Lower leg skin (tissue), 4 donors: ENCODE results near the gene CHPF. TPM values are rescaled to one million over a fixed set of nuclear protein-coding genes. Genes with fewer than 3 reads are reported as not detected.
A peak's percentile ranks its signal among the peaks of the same experiment; 100 is the strongest.

Experiments used
- DNase-seq, 2 donors: peaks; one replicate each; pipeline ENCODE4 v3.0.0-alpha.2; 2019; ENCODE audit warnings: low spot score in 2 of 2
- H3K4me3 ChIP-seq: fragments of 200-600 bp; sonication (generic); 2 replicates; pipeline ENCODE4 v1.5.1; 2017; ENCODE audit warnings: mild to moderate bottlenecking, low read depth; ENCODE audit not compliant: poor library complexity, severe bottlenecking
- CTCF ChIP-seq, 3 donors: fragments of 450-650 bp; IDR thresholded peaks; one replicate each; pipeline ENCODE4 v1.5.1; 2016; ENCODE audit warnings: antibody characterized with exemption in 3 of 3, mild to moderate bottlenecking in 3 of 3, moderate library complexity in 2 of 3
- POLR2A ChIP-seq, 2 donors: fragments of 450-650 bp; IDR thresholded peaks; one replicate each; pipeline ENCODE4 v1.6.1; 2016 to 2017; ENCODE audit warnings: antibody characterized with exemption in 2 of 2, mild to moderate bottlenecking in 1 of 2, moderate library complexity in 1 of 2
- WGBS, 2 donors: methylation state at CpG; one replicate each; pipeline ENCODE4 v1.1.5; 2018; 5-methylcytosine and 5-hydroxymethylcytosine counted together
- intact Hi-C: fragments of 100-400 bp; cut with DNase I; formaldehyde crosslinking; loops from one replicate; pipeline ENCODE4 v1.15.0; 2023; ENCODE audit warnings: low total_unique reads
- total RNA-seq, 4 donors: library from RNA; depleted of rRNA; stranded (reverse); fragments of >200 nt; gene quantifications; one replicate each; pipeline ENCODE4 v1.1.0, GENCODE V29; 2016

CHPF gene
- total RNA-seq, 4 donors from 2014 or later = 37.8 to 73.1 (median 58.4) TPM

GRCh38 chr2:219573166-219573565 lies 29.6 kb upstream of the CHPF start:
- intact Hi-C loops = no loop called here
- no peak for TF ChIP-seq POLR2A (IDR thresholded peaks at IDR 0.05)
- TF ChIP-seq CTCF (IDR thresholded peaks at IDR 0.05) = no peak
- H3K4me3 ChIP-seq = no peak overlapping the region
- WGBS, 2 donors = 72 to 74% methylated on average over 5 of the region's 5 CpGs
- no peak for DNase-seq

GRCh38 chr2:219572237-219573001 lies 28.8 kb upstream of the CHPF start, which contains the start of gene INHA:
TSS of gene INHA (plus strand) at chr2:219572310. CDS start at chr2:219572375, 65 bp downstream.
- intact Hi-C loops = no loop called here
- WGBS, 2 donors = 73 to 76% methylated on average over 11 to 13 of the region's 13 CpGs
- TF ChIP-seq CTCF (IDR thresholded peaks at IDR 0.05) (no peak), POLR2A (IDR thresholded peaks at IDR 0.05) (no peak)

GRCh38 chr2:219571311-219572236 lies 28.0 kb upstream of the CHPF start, which contains the start of gene OBSL1:
TSS of gene OBSL1 (minus strand) at chr2:219571539. CDS start at chr2:219571232, 307 bp downstream.
- 10 to 20% methylated on average over 17 to 28 of the region's 42 CpGs for whole genome bisulfite sequencing, 2 donors
- intact Hi-C loops = no loop called here
- TF ChIP-seq CTCF (IDR thresholded peaks at IDR 0.05) = peak in 1 of 3 donors; percentile 96
- TF ChIP-seq POLR2A (IDR thresholded peaks at IDR 0.05) = no peak
- peak within 1 kb of the TSS; percentile 59 for H3K4me3 ChIP-seq
- DNase-seq = peak in 1 of 2 donors; percentile 91

More at GRCh38 chr2:219572237-219573001, 28.8 kb upstream of the CHPF start, which contains the start of gene INHA:
- peak within 1 kb of the TSS; percentile 59 for H3K4me3 ChIP-seq
- no peak for DNase-seq

- intact Hi-C loops = no loop called here
- 0 to 1% methylated on average over 10 to 23 of the region's 55 CpGs for WGBS, 2 donors
- TF ChIP-seq CTCF (IDR thresholded peaks at IDR 0.05) (no peak), POLR2A (IDR thresholded peaks at IDR 0.05) (no peak)
Observed at GRCh38 chr2:219570924-219571310, 27.3 kb upstream of the CHPF start.

GRCh38 chr2:219570194-219570923 lies 26.8 kb upstream of the CHPF start:
- H3K4me3 ChIP-seq = peak overlapping the region; percentile 59
- intact Hi-C loops = no loop called here
- no peak for DNase-seq

More at GRCh38 chr2:219570924-219571310, 27.3 kb upstream of the CHPF start:
- H3K4me3 ChIP-seq = peak overlapping the region; percentile 59
- no peak for DNase-seq

More at GRCh38 chr2:219570194-219570923, 26.8 kb upstream of the CHPF start:
- TF ChIP-seq CTCF (IDR thresholded peaks at IDR 0.05) (no peak), POLR2A (IDR thresholded peaks at IDR 0.05) (no peak)
- 14 to 18% methylated on average over 6 to 57 of the region's 95 CpGs for WGBS, 2 donors
